ENCODE data around the gene CDKN1B.
A peak's percentile ranks its signal among the peaks of the same experiment; 100 is the strongest.

The CDKN1B gene

GRCh38 chr12:12716793-12717585, at the start of gene CDKN1B:
Gene CDKN1B (plus strand): TSS chr12:12717368. CDS start chr12:12717840, 472 bp downstream.
- peak; percentile 99 for DNase-seq

GRCh38 chr12:12668005-12668404, 49.2 kb upstream of the CDKN1B start:
- no peak for DNase-seq

GRCh38 chr12:12669020-12669419, 48.1 kb upstream of the CDKN1B start:
- no peak for DNase-seq

- DNase-seq: no peak
Observed at GRCh38 chr12:12671850-12672660, 45.1 kb upstream of the CDKN1B start.

GRCh38 chr12:12673296-12673695, 43.9 kb upstream of the CDKN1B start:
- no peak for DNase-seq

- DNase-seq: no peak
Observed at GRCh38 chr12:12676605-12677004, 40.6 kb upstream of the CDKN1B start.

- DNase-seq: no peak
Observed at GRCh38 chr12:12681061-12681765, 36.0 kb upstream of the CDKN1B start.

- no peak for DNase-seq
Observed at GRCh38 chr12:12682284-12682683, 34.9 kb upstream of the CDKN1B start.

- DNase-seq: no peak
Observed at GRCh38 chr12:12683136-12683697, 34.0 kb upstream of the CDKN1B start.

GRCh38 chr12:12683725-12684124, 33.4 kb upstream of the CDKN1B start:
- peak; percentile 56 for DNase-seq

GRCh38 chr12:12684375-12685106, 32.6 kb upstream of the CDKN1B start:
- DNase-seq: peak; percentile 95

GRCh38 chr12:12685305-12685704, 31.9 kb upstream of the CDKN1B start:
- DNase-seq: peak; percentile 60

GRCh38 chr12:12686472-12686871, 30.7 kb upstream of the CDKN1B start:
- no peak for DNase-seq

GRCh38 chr12:12686925-12687324, 30.2 kb upstream of the CDKN1B start:
- no peak for DNase-seq

- DNase-seq: no peak
Observed at GRCh38 chr12:12689647-12690300, 27.4 kb upstream of the CDKN1B start.

- DNase-seq: no peak
Observed at GRCh38 chr12:12691549-12691948, 25.6 kb upstream of the CDKN1B start.

GRCh38 chr12:12693111-12693671, 24.0 kb upstream of the CDKN1B start:
- no peak for DNase-seq

- DNase-seq: peak; percentile 89
Observed at GRCh38 chr12:12696562-12697383, 20.4 kb upstream of the CDKN1B start.

- no peak for DNase-seq
Observed at GRCh38 chr12:12699345-12699744, 17.8 kb upstream of the CDKN1B start.

- DNase-seq: no peak
Observed at GRCh38 chr12:12700254-12700653, 16.9 kb upstream of the CDKN1B start.

- no peak for DNase-seq
Observed at GRCh38 chr12:12701457-12701856, 15.7 kb upstream of the CDKN1B start.
